Activated naive CD8-positive, alpha-beta T cell treated with anti-CD3 and anti-CD28 coated beads, Interleukin-2, amount 50 U/mL, for 16 hours (primary cell): Measurements from ENCODE around the gene TMEM170B.
A peak's percentile ranks its signal among the peaks of the same experiment; 100 is the strongest.

ENCODE experiments used
- DNase-seq: peaks from one replicate; pipeline ENCODE4 v3.0.0-alpha.2; 2020; ENCODE audit warnings: low read depth, low spot score

Gene TMEM170B, protein sequence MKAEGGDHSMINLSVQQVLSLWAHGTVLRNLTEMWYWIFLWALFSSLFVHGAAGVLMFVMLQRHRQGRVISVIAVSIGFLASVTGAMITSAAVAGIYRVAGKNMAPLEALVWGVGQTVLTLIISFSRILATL

GRCh38 chr6:11537229-11538051 lies at the start of gene TMEM170B:
TMEM170B (plus strand) TSS chr6:11537749; CDS start chr6:11538278, 529 bp downstream.
- DNase-seq, result peak; percentile 87

DNA sequence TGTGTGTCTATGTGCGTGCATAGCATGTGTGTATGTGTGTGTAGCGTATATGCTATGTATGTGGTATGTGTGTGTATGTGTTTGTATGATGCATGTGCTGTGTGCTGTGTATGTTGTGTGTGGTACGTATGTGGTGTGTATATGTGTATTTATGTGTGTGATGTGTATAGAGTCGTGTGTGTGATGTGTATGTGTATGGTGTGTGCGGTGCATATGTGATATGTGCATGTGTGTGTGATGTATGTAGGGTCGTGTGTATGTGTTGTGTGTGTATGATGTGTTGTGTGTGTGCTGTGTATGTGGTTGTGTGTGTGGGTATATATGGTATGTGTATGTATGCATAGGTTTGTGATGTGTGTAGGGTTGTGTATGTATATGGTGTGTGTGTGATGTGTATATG lies 46.6 kb upstream of the TMEM170B start:
- DNase-seq, result no peak

GRCh38 chr6:11491596-11492463 lies 45.7 kb upstream of the TMEM170B start:
- DNase-seq, result no peak

GRCh38 chr6:11492464-11493290 lies 44.9 kb upstream of the TMEM170B start:
- DNase-seq, result no peak

GRCh38 chr6:11493974-11494373 lies 43.6 kb upstream of the TMEM170B start:
- no peak for DNase-seq

DNA sequence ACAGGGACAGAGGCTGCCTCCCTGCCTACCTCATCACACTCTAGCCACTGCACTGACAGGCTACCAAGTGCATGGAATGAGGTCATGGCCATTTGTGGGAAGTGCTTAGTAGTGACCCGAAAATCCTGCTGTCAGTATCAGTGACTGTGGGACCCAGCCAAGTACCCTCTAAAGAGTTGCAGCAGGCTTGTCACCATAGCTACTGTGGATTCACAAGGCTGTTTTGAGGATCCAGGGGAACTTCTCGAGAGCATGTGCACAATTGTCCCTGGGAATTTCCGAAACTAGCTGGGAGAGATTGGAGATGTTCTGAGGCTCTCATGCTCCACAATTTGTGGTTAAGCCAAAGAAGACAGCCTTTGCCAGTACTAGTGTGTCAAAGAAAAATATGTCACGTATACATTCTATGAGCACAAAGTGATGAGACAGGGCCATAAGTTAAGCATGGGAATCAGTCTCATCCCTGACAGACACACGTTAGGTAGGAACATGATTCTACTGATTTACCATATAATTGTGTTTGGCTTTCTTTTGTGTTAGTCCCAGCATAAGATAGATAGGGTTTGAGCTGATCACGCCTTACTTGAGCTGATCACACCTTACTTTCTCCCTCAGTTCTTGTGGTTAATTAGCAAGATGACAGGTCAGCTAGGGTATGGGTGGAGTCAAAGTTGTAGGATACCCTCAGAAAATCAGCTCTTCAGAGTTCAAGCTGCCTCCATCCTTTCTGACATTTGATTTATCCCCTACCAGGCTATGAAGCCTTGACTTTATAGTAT lies 42.6 kb upstream of the TMEM170B start:
- no peak for DNase-seq

DNA sequence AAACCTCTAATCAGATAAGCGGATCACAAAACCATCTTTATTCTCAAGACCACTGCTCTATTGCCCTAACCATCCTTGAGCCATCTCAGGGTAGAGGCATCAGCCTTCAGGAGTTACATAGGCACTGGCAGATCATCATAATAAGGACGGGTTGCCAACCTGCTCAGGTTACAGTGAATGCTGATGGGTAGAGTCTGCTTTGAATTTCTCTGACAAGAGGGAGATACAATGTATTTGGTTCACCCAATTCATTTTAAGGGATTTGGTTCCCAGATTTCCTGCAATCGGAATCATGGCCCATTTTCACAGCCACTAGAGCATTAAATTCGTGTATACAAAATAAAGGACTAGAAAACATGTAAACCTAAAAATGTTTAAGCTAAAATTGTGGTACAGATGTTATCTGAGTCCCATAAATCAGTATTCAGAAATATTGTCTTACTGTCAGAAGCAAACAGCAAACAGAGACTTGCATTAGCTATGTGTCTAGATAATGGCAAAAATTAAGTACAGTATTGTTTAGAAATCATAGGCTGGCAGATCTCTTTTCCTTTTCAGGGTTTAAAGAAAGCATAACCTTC lies 41.9 kb upstream of the TMEM170B start:
- DNase-seq, result no peak

- DNase-seq, result peak; percentile 58
Measured at GRCh38 chr6:11496152-11497060, 41.1 kb upstream of the TMEM170B start.

DNA sequence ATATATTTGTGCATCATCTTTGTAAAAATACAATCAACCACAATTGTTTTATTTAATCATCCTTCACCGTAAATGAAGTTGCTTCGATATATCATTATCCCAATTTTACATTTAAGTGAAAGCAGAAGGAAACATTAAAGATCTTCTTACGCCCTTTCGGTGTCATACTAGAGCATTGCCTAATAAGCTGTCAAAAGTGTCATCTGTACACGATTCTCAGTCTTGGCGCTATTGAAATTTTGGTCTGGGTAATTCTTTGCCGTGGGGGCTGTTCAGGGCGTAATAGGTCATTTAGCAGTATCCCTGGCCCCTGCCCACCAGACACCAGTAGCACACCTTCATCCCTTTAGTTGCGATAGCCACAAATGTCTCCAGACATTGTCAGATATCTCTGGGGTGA lies 40.4 kb upstream of the TMEM170B start:
- no peak for DNase-seq

- no peak for DNase-seq
Measured at GRCh38 chr6:11497881-11498280, 39.7 kb upstream of the TMEM170B start.

- no peak for DNase-seq
Measured at GRCh38 chr6:11500008-11500407, 37.5 kb upstream of the TMEM170B start.

GRCh38 chr6:11509471-11509870 lies 28.1 kb upstream of the TMEM170B start:
- no peak for DNase-seq

DNA sequence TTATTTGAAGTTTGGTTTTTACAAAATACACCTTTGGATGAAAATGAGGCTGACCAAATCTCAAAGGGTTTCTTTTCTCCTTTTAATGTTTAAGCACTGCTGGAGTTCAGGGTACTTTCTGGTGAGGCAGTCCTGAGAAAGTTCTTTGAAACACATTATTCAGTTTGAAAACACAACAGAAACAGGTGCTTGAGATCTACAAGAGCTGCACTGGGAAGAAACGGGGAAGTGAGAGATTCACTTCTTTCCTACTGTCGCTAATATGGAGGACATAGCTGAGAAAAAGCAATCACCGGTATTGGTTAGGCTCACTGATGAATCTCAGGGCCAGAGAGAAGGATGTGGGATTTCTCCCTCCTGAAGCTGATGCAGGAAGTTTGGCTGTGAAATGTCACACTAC lies 22.9 kb upstream of the TMEM170B start:
- DNase-seq, result no peak

DNA sequence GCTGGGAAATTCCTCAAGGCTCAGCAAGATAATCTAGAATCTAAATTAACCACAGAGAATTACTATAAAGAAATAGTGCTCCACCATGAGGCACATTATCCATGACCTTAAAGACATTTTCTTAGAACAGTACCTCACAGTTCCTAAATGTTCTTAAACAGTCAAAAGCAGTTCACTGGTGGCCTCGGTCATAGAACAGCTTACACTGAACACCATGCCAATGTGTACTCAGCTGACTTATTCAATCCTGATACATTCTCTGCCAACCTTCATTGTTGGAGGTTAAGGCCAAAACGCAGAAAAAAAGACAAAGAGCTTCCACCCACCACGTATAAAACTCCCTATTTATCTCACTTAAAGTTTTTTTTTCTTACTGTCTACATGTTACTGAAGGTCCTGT lies 21.8 kb upstream of the TMEM170B start:
- DNase-seq, result no peak

- no peak for DNase-seq
Measured at GRCh38 chr6:11522812-11523605, 14.5 kb upstream of the TMEM170B start.

DNA sequence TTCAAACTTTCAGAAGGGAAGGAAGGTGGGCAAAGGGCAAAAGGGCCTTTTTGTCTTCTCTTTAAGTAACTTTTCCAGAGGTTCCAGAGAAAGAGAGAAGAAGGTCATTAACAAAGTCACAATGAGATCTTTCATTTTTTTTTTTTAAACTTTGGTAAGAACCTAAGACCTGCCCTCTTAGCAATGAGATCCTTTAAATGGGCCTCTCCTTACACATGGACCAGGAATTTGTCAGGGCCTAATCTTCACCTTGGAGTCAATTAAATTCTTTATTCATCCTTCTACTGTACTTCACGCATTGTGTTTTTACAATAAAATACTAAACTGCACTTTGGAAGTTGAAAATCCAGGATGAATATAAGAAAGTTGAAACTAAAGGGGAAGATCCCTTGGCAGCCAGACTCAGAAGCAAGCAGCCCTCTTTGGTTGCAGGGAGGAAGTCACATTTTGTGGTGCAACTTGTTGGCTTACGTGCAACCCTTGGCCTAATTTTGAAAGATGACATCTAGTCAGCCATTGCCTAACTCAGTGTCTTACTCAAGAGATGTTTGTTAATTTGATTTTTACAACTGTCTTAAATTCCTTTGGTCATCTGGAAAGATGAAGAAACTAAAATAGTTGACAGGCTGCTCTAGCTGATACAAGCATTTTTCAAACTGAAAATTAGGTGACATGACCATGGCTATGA lies 11.9 kb upstream of the TMEM170B start:
- no peak for DNase-seq

DNA sequence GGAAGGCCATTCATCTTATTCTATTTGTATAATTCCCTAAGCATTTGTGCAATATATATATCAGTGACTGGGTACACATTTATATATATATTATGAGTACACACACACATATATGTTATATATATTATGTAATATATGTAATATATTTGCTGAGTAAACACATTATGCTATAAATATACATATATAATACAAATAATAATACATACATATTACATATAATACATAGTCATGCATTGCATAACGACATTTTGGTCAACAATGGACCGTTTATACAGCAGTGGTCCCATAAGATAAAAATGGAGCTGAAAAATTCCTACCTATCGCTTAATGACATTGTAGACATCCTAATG lies 11.4 kb upstream of the TMEM170B start:
- DNase-seq, result no peak

DNA sequence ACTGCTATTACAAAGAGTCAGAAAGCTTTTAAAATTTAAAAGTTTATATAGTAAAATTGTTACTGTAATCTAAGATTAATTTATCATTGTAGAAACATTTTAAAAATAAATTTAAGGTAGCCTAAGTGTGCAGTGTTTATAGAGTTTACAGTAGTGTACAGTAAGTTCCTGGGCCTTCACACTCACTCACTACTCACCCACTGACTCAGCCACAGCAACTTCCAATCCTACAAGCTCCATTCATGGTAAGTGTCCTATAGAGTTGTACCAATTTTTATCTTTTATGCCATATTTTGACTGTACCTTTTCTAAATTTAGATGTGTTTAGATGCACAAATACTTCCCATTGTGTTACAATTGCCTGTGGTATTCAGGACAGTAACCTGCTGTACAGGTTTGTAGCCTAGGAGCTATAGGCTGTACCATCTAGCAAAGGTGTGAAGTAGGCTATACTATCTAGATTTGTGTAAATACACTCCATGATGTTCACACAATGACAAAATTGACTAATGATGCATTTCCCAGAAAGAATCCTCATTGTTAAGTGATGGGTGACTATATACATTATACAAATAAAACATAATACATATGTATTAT lies 10.2 kb upstream of the TMEM170B start:
- no peak for DNase-seq
